Ectodermal cell (in vitro differentiated cells): Measurements from ENCODE around the gene ETFDH.
A peak's percentile ranks its signal among the peaks of the same experiment; 100 is the strongest.
"Not testable (repeated sequence)": the region's sequence is repeated elsewhere in the genome, so short reads cannot be mapped to it uniquely, and the experiment has no call there.

Experiments
- H3K27ac ChIP-seq: 2 replicates; pipeline ENCODE4 v1.7.0; 2013; ENCODE audit warnings: mild to moderate bottlenecking, low read depth, low read length; ENCODE audit not compliant: insufficient read depth, poor library complexity, severe bottlenecking
- H3K27me3 ChIP-seq: 2 replicates; pipeline ENCODE4 v1.7.0; 2013; ENCODE audit warnings: mild to moderate bottlenecking, low read length; ENCODE audit not compliant: insufficient read depth, control insufficient read depth, poor library complexity, severe bottlenecking
- H3K36me3 ChIP-seq: one replicate; pipeline ENCODE4 v1.7.0; 2013; ENCODE audit warnings: low read length; ENCODE audit not compliant: control insufficient read depth, insufficient read depth
- H3K4me1 ChIP-seq: one replicate; pipeline ENCODE4 v1.7.0; 2013; ENCODE audit warnings: low read length; ENCODE audit not compliant: control insufficient read depth, insufficient read depth
- H3K4me3 ChIP-seq: 2 replicates; pipeline ENCODE4 v1.7.0; 2013; ENCODE audit warnings: low read depth, low read length, control low read depth; ENCODE audit not compliant: insufficient read depth
- H3K9me3 ChIP-seq: 2 replicates; pipeline ENCODE4 v1.7.0; 2013; ENCODE audit warnings: mild to moderate bottlenecking, low read length, moderate library complexity; ENCODE audit not compliant: control insufficient read depth
- WGBS, 2 experiments: methylation state at CpG; one replicate each; pipeline ENCODE4 v1.1.7; 2013; ENCODE audit warnings: missing lambda C conversion rate in 2 of 2; 5-methylcytosine and 5-hydroxymethylcytosine counted together

Gene ETFDH

DNA sequence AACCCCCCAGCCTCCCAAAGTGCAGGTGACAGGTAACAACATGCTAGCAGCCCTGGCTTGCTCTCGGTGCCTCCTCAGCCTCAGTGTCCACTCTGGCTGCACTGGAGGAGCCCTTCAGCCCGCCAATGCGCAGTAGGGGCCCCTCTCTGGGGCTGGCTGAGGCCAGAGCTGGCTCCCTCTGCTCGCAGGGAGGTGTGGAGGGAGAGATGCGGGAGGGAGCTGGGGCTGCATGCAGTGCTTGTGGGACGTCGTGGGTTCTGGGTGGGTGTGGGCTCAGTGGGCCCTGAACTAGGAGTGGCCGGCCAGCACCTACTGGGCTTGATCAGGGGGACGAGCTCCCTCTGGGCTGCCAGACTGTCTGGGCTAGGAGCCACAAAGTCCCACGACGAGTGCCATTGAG is 14.8 kb upstream of the ETFDH start:
- 96% methylated on average over 11 of the region's 11 CpGs for WGBS, 2 experiments
- no peak overlapping the region for H3K4me3 ChIP-seq
- no peak overlapping the region for H3K27ac ChIP-seq
- no peaks in the 10 kb centered on the region for H3K36me3 ChIP-seq
- H3K27me3 ChIP-seq, result no peaks in the 10 kb centered on the region
- peaks cover 5% of the 10 kb centered on the region for H3K4me1 ChIP-seq
- no peaks in the 10 kb centered on the region for H3K9me3 ChIP-seq

DNA sequence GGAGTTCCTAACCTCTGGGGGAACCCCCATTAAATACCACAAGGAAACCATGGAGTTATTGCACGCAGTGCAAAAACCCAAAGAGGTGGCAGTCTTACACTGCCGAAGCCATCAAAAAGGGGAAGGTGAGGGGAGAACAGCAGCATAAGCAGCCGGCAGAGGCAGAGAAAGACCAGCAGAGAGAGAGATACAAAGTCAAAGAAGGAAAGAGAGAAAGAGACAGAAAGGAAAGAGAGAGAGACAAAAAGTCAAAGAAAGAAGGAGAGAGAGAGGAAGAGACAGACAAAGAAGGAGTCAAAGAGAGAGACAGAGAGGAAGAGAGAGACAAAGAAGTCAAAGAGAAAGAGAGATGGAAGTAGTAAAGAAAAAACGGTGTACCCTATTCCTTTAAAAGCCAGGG is 8.8 kb upstream of the ETFDH start:
- H3K4me1 ChIP-seq, H3K9me3 ChIP-seq, H3K36me3 ChIP-seq, H3K4me3 ChIP-seq, H3K27ac ChIP-seq, H3K27me3 ChIP-seq: not testable (repeated sequence)
- WGBS, 2 experiments, result 65 to 70% methylated on average over 4 of the region's 4 CpGs

GRCh38 chr4:158663707-158664625 is 8.1 kb upstream of the ETFDH start:
- not testable (repeated sequence) for H3K4me1 ChIP-seq, H3K9me3 ChIP-seq, H3K27me3 ChIP-seq, H3K36me3 ChIP-seq, H3K4me3 ChIP-seq, H3K27ac ChIP-seq
- 92 to 94% methylated on average over 8 of the region's 8 CpGs for WGBS, 2 experiments

DNA sequence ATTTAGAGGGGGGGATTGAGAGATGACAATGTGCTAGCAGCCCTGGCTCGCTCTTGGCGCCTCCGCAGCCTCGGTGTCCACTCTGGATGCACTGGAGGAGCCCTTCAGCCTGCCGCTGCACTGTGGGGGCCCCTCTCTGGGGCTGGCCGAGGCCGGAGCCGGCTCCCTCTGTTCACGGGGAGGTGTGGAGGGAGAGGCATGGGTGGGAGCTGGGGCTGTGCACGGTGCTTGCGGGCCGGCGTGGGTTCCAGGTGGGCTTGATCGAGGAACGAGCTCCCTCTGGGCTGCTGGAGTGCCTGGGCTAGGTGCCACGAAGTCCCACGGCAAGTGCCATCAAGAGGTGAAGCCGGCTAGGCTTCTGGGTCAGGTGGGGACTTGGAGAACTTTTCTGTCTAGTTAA is 7.3 kb upstream of the ETFDH start:
- peaks cover 4% of the 10 kb centered on the region for H3K4me1 ChIP-seq
- H3K36me3 ChIP-seq, result no peaks in the 10 kb centered on the region
- no peak overlapping the region for H3K4me3 ChIP-seq
- no peaks in the 10 kb centered on the region for H3K9me3 ChIP-seq
- WGBS, 2 experiments, result 96 to 97% methylated on average over 18 of the region's 18 CpGs
- H3K27ac ChIP-seq, result no peak overlapping the region
- H3K27me3 ChIP-seq, result no peaks in the 10 kb centered on the region

- 94 to 99% methylated on average over 2 of the region's 2 CpGs for WGBS, 2 experiments
- no peaks in the 10 kb centered on the region for H3K36me3 ChIP-seq
- no peaks in the 10 kb centered on the region for H3K9me3 ChIP-seq
Observed at GRCh38 chr4:158666892-158667291, 5.2 kb upstream of the ETFDH start.

GRCh38 chr4:158667651-158668198 is 4.4 kb upstream of the ETFDH start:
- H3K4me1 ChIP-seq, result peaks cover 4% of the 10 kb centered on the region
- H3K36me3 ChIP-seq, result no peaks in the 10 kb centered on the region
- H3K4me3 ChIP-seq, result no peak overlapping the region
- WGBS, 2 experiments, result 30% methylated on average over 2 of the region's 3 CpGs; no CpG with 5 or more reads in 1 of the 2 experiments
- H3K27ac ChIP-seq, result no peak overlapping the region
- H3K9me3 ChIP-seq, result no peaks in the 10 kb centered on the region
- no peaks in the 10 kb centered on the region for H3K27me3 ChIP-seq

More at GRCh38 chr4:158666892-158667291, 5.2 kb upstream of the ETFDH start:
- Histone ChIP-seq H3K27me3 (no peaks in the 10 kb centered on the region), H3K27ac (no peak overlapping the region), H3K4me1 (peaks cover 4% of the 10 kb centered on the region), H3K4me3 (no peak overlapping the region)

- Histone ChIP-seq H3K27me3 (no peaks in the 10 kb centered on the region), H3K9me3 (no peaks in the 10 kb centered on the region), H3K4me1 (peaks cover 4% of the 10 kb centered on the region), H3K27ac (no peak overlapping the region), H3K4me3 (no peak overlapping the region), H3K36me3 (no peaks in the 10 kb centered on the region)
- 95 to 97% methylated on average over 7 of the region's 7 CpGs for WGBS, 2 experiments
Observed at GRCh38 chr4:158669310-158669709, 2.8 kb upstream of the ETFDH start.

DNA sequence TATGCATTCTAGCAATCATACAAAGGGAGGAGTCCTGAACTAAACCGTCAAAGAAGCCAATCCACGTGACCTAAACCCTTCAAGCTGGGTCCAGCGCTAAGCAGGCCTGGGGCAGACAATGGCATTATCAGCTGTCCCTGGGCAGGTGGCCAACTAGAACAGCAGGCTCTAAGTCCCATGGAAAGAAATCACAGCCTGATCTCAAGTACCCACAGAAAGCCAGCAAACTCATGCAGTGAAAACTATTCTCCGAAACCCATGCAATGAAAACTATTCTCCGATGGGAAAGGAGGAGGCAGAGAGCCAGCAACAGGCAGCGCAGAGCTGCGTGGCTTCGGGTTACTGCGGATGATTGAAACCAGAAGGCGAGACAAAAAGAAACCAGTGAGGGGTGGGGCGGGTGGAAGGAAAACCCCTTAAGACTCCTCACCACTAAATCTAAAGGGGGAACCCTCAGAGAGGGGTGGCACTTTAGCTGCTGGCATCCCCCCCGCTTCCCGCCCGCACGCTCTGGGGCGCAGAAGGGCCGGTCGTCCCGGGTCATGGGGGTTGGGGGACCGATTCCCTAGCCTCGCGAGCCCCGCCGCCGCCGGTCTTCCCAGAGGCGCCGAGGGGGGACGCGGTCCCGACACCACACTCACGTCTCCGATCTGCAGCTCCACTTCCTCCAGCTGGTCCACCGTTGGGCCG is 976 bp upstream of the ETFDH start:
- H3K4me3 ChIP-seq, result peak overlapping the region; percentile 97
- H3K27me3 ChIP-seq, result no peaks in the 10 kb centered on the region
- H3K36me3 ChIP-seq, result no peaks in the 10 kb centered on the region
- H3K4me1 ChIP-seq, result peaks cover 4% of the 10 kb centered on the region
- no peaks in the 10 kb centered on the region for H3K9me3 ChIP-seq
- WGBS, 2 experiments, result 0% methylated on average over 35 of the region's 35 CpGs
- peak overlapping the region; percentile 93 for H3K27ac ChIP-seq

GRCh38 chr4:158671665-158671914 is 506 bp upstream of the ETFDH start, which contains the start of gene C4orf46:
C4orf46 (minus strand) TSS chr4:158671887; CDS start chr4:158671801, 86 bp downstream.
- Histone ChIP-seq H3K27ac (peak within 1 kb of the TSS; percentile 93), H3K36me3 (no peaks in the 10 kb centered on the region), H3K27me3 (no peaks in the 10 kb centered on the region), H3K4me1 (peaks cover 4% of the 10 kb centered on the region), H3K4me3 (peak within 1 kb of the TSS; percentile 97), H3K9me3 (no peaks in the 10 kb centered on the region)
- 0 to 1% methylated on average over 20 of the region's 20 CpGs for WGBS, 2 experiments

DNA sequence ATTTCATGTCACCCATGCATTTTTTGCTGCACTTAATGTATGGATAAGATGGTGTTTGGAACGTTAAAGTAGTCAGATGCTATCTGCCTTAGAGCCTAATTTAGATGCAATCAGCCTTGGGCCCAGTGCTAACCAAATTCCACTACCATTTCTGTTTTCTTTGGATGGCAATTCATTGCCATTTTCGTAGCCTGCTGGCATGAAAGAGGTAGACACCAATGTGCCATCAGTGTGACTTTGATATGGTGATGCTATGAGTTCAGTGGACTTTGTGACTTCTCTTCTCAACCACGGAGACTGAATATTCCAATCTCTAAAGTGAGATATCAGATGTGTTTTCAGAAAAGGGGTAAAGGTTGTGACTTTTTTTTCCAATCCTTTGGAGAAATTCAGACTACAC is 1.5 kb downstream of the ETFDH start:
- H3K27me3 ChIP-seq, result no peaks in the 10 kb centered on the region
- H3K9me3 ChIP-seq, result no peaks in the 10 kb centered on the region
- H3K4me1 ChIP-seq, result peaks cover 4% of the 10 kb centered on the region
- no peak overlapping the region for H3K27ac ChIP-seq
- no peak overlapping the region for H3K4me3 ChIP-seq
- H3K36me3 ChIP-seq, result no peaks in the 10 kb centered on the region
- WGBS, 2 experiments, result 87 to 93% methylated on average over 3 of the region's 3 CpGs
